GM15510 (cell line): Measurements from ENCODE around the gene ATG7.

Experiments
- POLR2A ChIP-seq: IDR thresholded peaks from 3 replicates; pipeline ENCODE4 v1.6.1; 2011; ENCODE audit warnings: borderline replicate concordance; ENCODE audit not compliant: insufficient read length; ENCODE audit errors: extremely low read depth

The ATG7 gene

DNA sequence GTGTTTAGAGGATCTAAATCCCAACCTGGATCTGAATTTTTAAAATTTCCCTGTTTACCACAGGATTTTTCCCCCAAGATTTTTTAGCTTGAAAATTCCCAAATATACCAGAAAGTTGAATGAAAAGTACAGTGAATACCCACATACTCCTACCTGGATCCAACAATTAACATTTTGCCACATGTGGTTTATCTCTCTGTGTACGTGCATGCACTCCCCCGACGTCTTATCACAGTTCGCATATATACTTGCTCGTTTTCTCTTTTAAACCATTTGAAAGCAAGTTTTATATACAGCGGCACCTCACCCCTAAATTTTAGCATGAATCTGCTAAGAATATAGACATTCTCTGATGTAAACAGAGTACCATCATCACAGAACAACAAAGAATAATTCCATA lies 165.3 kb downstream of the ATG7 start:
- TF ChIP-seq POLR2A = no peak

DNA sequence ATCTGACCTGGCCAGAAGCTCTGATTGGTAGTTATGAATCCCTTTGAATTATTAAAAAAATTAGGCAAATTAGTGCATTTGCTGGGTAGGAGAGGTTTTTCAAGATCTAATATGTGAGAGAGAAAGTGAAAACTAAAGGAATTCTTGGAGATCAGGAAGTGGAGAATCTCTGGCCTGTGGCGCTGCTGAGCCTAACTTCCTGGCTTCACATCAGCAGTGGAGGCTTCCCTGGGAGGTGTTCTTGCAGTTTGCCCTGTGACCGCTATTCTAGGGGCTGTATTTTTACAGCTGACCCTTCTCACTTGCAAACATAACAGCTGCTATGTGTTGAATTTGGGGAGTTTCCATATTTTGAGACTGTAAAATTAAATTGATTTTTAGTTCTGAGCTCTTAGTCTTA lies 166.4 kb downstream of the ATG7 start:
- TF ChIP-seq POLR2A = no peak

DNA sequence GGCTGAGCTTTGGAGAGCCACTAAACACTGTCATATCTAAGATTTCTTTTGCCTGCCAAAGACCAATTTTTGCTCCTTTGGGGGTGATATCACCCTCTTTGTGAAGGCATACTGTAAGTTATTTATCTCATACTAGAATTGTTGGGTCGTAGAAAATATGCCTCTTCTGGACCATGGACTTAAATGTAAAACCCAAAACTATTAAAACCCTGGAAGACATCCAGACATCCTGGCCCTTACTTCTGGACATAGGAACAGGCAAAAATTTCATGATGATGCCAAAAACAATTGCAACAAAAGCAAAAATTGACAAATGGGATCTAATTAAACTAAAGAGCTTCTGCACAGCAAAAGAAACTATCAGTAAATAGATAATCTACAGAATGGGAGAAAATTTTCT lies 172.2 kb downstream of the ATG7 start:
- TF ChIP-seq POLR2A = no peak

DNA sequence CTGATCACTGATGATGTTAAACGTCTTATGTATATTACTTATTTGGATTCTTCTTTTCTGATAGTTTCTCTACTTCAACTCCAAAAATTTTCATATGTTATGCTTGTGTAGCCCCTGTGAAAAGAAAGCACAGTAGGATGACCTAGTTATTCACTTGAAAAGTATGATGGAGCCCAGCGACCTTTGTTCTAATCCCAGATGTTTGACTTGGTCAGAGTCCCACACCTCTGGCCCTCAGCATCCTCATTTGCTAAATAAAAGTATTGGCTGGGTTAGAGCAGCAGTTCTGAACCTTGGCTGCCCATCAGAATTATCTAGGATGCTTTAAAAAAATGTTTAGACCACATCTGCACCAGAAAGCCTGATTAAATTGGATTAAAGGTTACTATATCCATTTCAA lies 173.7 kb downstream of the ATG7 start:
- TF ChIP-seq POLR2A = no peak

DNA sequence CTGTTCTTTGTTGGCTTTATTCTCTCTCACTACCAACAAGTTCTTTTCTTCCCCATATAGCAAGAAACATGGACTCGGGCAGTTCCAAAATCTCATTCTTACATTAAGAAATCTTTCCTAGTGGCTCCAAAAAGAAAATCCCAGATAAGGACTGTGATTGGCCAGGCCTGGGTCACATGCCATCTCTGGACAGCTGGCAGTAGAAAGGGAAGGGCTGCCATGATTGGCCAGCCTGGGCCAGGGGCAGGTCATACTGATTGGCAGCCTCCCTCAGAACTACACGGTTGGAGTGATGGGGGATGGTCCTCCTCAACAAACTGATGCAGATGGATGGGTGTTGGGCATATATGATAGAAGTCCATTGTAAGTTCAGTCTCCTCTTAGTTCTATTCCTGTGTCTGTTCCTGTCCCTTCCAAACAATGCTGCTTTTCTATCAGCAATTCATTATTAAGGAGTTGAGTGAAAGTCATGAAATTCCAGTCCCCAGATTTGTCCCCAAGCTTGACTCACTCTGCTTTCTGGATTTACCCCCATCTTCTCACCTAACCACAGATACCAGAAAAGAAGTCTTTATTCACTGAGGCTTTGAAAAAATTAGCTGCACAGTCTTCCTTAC lies 175.5 kb downstream of the ATG7 start:
- TF ChIP-seq POLR2A = no peak

DNA sequence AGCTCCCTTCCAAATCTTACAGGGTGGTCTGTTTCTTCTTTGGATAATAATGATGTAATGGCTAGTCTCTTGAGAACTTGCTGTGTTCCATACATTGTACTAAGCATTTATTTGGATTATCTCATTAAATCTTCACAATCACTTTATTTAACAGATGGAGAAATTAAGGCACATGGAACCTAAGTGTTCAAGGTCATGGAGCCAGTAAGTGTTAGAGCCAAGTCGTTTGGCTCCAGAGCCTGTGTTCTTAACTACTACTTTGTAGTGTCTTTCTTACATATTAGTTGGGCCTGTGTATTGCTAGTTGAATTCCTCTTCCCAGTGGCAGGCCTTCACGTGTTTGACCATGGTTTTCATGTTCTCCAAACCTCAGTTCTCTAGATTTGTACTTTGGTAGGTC lies 177.8 kb downstream of the ATG7 start:
- TF ChIP-seq POLR2A = no peak

DNA sequence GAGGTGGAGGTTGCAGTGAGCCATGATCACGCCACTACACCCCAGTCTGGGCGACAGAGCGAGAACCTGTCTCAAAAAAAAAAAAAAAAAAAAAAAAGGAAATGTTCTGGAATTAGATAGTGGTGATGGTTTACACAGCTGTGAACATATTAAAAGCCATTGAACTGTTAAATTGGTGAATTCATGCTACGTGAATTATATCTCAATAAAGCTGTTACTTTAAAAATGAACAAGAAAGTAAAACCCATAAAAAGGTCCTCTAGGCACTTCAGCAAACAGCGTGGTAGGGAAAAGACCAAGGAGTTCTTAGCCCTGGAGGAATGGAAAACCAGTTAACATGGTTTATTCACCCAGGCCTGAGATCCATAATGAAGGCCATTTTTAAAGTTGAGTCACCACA lies 180.1 kb downstream of the ATG7 start:
- no peak for TF ChIP-seq POLR2A

DNA sequence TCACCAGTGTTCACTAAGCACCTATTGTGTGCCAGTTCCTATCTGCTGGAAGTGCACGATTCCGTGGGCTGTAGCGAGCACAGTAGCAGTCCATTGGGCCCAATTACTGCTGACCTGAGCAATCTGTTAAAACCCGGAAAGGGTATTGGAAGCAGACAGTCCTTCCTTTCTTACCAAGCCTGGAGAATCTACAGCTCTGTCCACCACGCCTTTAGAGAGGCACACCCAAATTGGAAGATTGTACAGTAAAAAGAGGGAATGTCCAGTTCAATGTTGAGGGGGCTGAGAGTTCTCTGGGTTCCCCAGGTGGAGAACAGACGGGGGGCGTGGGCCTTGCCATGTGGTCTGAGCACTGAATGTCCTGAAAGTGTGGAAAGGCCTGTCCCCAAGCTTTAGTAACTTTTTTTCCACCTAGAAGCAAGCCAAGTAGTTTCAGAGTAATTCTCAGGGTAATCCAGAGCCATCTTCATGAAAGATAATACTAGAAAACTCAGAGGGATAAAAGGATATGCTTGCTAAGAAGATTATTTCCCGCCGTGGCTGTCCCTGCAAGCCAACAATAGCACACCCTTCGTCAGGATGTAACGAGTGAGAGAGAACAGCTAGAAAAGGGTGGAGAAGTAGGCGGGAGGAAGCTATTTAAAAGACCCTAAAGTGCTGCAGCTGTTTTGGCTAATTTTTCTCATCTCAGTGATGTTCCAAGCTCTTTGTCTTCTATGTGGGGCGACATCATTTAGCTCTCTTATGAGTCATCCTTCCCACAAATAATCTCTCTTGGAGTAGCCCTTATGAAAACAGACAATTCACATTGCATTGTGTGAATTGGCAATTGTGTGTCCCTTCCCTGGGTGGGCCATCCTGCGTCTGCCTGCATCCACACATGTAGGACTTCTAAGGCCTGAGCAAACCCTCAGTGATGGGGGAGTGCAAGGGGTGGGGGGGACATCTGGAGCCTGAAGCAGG lies 181.0 kb downstream of the ATG7 start:
- no peak for TF ChIP-seq POLR2A

DNA sequence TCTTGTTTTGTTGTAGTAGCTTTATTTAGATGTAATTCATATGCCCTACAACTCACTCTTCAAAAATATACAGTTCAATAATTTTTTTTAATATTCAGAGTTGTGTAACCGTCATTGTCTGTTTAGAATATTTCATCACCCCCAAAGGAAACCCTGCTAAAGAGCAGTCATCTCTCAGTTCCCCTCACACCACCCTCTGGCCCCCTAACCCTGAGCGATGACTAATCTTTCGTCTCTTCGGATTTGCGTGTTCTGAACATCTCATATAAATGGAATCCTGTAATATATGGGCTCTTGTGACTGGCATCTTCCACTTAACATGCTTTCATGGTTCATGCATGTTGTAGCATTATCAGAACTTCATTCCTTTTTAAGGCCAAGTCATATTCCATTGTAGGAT lies 183.8 kb downstream of the ATG7 start:
- no peak for TF ChIP-seq POLR2A

DNA sequence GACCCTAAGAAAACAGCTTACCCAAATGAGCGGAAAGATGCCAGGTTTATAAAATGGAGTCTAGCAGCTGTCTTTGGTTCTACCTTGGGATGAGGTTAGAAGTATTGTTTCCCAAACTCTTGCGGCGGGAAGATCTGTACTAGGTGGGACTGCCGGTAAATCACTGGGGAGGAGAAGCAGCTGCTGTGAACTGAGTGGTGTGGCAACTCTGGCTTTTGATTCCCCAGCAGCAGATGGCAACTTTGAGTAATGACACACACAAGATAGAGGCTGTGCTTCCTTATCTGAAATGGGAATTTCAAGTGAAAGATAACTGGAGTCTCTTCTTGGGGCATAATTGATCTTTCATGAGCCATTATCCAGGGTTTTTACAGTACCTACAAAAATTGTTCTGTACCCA lies 184.9 kb downstream of the ATG7 start:
- TF ChIP-seq POLR2A = no peak

DNA sequence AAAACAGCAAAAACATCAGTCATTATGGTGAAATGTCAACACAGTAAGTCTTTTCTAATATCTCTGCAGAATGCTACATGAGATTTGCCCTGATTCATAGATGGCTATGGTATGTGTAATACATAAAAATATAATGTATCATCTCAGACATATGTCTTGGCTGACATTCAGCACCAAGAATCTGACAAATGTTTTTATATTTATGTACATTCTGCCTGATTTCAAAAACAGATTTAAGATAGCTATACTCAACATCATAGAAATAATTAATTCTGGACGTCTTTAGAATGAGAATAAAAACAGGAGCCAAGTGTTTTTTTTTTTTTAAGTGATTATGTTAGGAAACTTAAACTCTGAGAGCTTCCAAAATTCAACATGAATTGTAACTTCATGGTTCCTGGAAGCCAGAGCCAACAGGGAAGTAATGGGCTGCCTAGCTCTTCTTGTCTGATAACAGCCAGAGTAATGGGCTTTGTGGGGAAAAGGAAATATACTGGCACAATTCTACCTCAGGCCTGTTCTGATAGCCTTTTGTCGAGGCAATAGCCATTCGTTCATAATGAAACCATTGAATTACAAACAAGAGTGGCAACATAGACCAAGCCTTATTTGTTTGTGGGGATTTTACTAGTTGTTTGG lies 187.1 kb downstream of the ATG7 start:
- no peak for TF ChIP-seq POLR2A

DNA sequence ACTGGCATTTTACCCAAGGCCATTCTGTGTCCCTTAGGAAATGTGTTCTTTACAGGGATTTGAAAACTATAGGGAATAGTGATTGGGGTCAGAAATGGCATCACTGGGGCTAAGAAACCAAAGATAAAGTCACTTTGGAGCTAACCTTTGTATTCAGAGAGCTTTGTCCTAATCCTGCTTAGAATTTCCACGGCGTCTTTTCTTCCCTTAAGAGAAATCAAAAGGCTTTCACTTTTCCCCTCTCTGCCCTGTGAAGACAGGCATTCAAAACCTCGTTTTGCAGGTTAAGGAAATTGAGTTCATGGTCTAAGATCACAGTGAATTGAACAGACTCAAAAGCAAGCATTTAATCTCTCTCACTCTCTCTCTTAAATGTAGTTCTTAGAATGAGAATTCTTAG lies 189.0 kb downstream of the ATG7 start:
- no peak for TF ChIP-seq POLR2A

DNA sequence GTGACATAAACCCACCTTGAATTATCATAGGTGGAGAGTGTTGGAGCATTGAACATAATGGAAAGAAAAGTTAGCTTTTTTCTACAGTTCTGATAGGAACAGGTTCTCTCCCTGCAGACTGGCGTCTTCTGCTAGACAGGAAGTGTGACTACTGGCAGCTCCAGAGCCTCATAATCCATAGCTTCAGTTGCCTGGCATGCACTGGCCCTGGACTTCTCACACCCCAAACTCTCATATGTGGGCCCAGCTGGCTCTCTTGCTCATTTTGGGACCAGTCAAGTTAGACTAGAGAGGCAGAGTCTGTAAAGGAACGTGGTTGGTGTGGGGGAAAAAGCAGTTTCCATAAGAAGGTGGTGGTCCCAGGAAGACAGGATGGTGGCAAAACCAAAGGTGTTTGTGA lies 191.4 kb downstream of the ATG7 start:
- no peak for TF ChIP-seq POLR2A

DNA sequence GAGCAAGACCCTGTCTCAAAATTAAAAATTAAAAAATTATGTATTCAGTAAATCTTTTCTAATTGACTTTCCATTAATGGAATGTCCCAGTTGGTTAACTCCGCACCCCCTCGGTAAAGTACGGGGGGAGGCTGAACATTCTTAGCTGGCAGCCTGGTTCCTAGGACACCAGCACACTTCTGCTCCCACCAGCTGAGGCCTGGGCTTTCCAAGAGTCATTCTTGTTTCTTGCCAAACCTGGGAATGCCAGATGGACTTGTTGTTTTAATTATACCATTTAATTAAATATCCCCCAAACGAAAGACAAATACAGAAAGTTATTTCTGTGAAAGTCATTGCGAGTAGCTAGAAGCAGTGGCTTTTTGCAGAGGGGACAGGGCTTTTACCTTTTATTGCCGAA lies 192.2 kb downstream of the ATG7 start:
- TF ChIP-seq POLR2A = no peak
